Immature natural killer cell (primary cell): Measurements from ENCODE around the gene DLX6. TPM values are rescaled to one million over a fixed set of nuclear protein-coding genes. Genes with fewer than 3 reads are reported as not detected.

Experiments
- DNase-seq, 3 donors: peaks; one replicate each; pipeline ENCODE4 v3.0.0; 2022; ENCODE audit warnings: mixed read lengths in 1 of 3
- H3K27ac Mint-ChIP-seq, 6 donors: one replicate each; pipeline ENCODE4 v1.8.0; 2020; ENCODE audit warnings: mixed read lengths in 6 of 6, mild to moderate bottlenecking in 5 of 6, inconsistent platforms in 4 of 6, moderate library complexity in 3 of 6
- H3K27me3 Mint-ChIP-seq, 3 donors: one replicate each; pipeline ENCODE4 v1.8.0; 2020 to 2021; ENCODE audit warnings: low read depth in 3 of 3, mild to moderate bottlenecking in 3 of 3, mixed read lengths in 3 of 3, moderate library complexity in 3 of 3, inconsistent platforms in 1 of 3
- H3K36me3 Mint-ChIP-seq, 3 donors: one replicate each; pipeline ENCODE4 v1.8.0; 2020; ENCODE audit warnings: mixed read lengths in 3 of 3, inconsistent platforms in 2 of 3, mild to moderate bottlenecking in 2 of 3
- H3K4me1 Mint-ChIP-seq, 2 donors: one replicate each; pipeline ENCODE4 v1.8.0; 2020; ENCODE audit warnings: inconsistent platforms in 2 of 2, mild to moderate bottlenecking in 2 of 2, mixed read lengths in 2 of 2, moderate library complexity in 1 of 2
- H3K4me3 Mint-ChIP-seq, 5 donors: one replicate each; pipeline ENCODE4 v1.8.0; 2020; ENCODE audit warnings: mild to moderate bottlenecking in 5 of 5, mixed read lengths in 5 of 5, inconsistent platforms in 3 of 5, moderate library complexity in 3 of 5
- H3K9me3 Mint-ChIP-seq, 6 donors: one replicate each; pipeline ENCODE4 v1.8.0; 2020; ENCODE audit warnings: mild to moderate bottlenecking in 6 of 6, mixed read lengths in 6 of 6, inconsistent platforms in 4 of 6, moderate library complexity in 3 of 6
- polyA plus RNA-seq, 3 donors: library from polyadenylated mRNA; unstranded; fragments of 300-500 nt; fragmentation: Illumina TruSeq; gene quantifications; one replicate each; pipeline ENCODE4 v1.2.3, GENCODE V29; 2021

DLX6 gene
- polyA plus RNA-seq, 3 donors from 2014 or later: not detected

GRCh38 chr7:96989241-96989858 lies 16.0 kb upstream of the DLX6 start:
- no peak for DNase-seq
- no peaks in the 10 kb centered on the region for H3K4me1 Mint-ChIP-seq
- peaks cover 21 to 57% (median 39%) of the 10 kb centered on the region in 3 donors for H3K27me3 Mint-ChIP-seq
- peaks cover 1 to 24% (median 7%) of the 10 kb centered on the region in 6 donors for H3K9me3 Mint-ChIP-seq
- H3K36me3 Mint-ChIP-seq: peaks cover 0 to 4% (median 0%) of the 10 kb centered on the region in 3 donors
- H3K4me3 Mint-ChIP-seq: no peak overlapping the region
- no peak overlapping the region for H3K27ac Mint-ChIP-seq

DNA sequence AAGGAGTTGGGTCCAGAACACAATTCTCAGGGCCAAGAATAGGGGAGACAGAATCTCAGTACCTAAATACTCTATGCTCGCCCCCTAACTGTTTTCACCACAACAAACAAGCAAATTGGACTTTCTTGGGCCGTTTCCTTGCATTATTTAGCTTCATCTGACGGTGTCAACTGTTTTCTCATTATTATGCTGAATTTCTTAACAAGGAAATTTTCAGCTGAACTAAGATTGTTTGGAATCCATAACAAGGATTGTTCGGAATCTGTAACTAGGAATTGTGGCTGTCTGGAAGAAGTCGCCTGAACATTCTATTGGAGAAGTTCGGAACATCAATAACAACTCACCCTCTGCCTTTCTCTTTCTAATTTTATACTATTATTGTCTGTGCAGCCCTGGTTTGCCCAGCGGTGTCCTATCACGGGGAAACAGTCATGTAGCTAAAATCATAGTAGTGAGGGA lies 15.5 kb upstream of the DLX6 start:
- Mint-ChIP-seq H3K36me3 (peaks cover 0 to 4% (median 0%) of the 10 kb centered on the region in 3 donors), H3K4me3 (no peak overlapping the region), H3K27ac (no peak overlapping the region), H3K27me3 (peaks cover 26 to 58% (median 39%) of the 10 kb centered on the region in 3 donors), H3K9me3 (peaks cover 1 to 28% (median 10%) of the 10 kb centered on the region in 6 donors), H3K4me1 (no peaks in the 10 kb centered on the region)
- no peak for DNase-seq

DNA sequence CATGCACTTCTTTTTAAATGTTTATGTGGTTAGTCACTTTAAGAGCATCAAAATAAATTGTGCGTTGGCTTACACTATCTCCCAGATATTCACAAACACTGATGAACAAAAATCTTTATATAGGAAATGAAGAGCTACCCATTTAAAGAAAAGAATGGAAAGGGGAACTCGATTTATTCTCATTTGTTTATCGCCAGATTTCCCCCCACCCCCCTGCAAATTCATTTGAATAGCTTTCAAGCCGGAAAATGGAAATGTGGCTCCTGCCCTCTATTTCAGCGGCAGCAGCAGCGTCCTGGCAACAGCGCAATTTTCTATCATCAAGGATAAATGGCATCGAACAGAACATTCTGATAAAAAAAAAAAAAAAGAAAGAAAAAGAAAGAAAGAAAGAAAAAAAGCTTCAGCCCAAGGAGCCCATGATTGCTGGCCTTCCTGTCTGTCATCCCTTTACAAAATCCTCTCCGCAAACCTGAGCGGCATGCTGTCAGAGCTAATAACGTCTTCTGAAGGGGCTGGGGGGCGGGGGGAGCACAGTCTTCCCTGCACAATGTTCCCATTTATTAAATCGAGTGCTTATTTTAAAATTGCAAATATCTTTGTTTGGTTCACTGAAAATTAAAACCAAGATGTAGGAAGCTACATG lies 13.7 kb upstream of the DLX6 start:
- Mint-ChIP-seq H3K27ac (no peak overlapping the region), H3K4me3 (no peak overlapping the region), H3K4me1 (no peaks in the 10 kb centered on the region), H3K27me3 (peaks cover 30 to 67% (median 50%) of the 10 kb centered on the region in 3 donors), H3K36me3 (peaks cover 0 to 4% (median 0%) of the 10 kb centered on the region in 3 donors), H3K9me3 (peaks cover 1 to 28% (median 13%) of the 10 kb centered on the region in 6 donors)
- DNase-seq: no peak

GRCh38 chr7:96992192-96993005 lies 13.0 kb upstream of the DLX6 start:
- no peak overlapping the region for H3K27ac Mint-ChIP-seq
- DNase-seq: no peak
- H3K4me3 Mint-ChIP-seq: peak overlapping the region in 1 of 5 donors; percentile 9
- peaks cover 0 to 7% (median 0%) of the 10 kb centered on the region in 3 donors for H3K36me3 Mint-ChIP-seq
- H3K4me1 Mint-ChIP-seq: no peaks in the 10 kb centered on the region
- peaks cover 29 to 68% (median 52%) of the 10 kb centered on the region in 3 donors for H3K27me3 Mint-ChIP-seq
- peaks cover 1 to 28% (median 13%) of the 10 kb centered on the region in 6 donors for H3K9me3 Mint-ChIP-seq

DNA sequence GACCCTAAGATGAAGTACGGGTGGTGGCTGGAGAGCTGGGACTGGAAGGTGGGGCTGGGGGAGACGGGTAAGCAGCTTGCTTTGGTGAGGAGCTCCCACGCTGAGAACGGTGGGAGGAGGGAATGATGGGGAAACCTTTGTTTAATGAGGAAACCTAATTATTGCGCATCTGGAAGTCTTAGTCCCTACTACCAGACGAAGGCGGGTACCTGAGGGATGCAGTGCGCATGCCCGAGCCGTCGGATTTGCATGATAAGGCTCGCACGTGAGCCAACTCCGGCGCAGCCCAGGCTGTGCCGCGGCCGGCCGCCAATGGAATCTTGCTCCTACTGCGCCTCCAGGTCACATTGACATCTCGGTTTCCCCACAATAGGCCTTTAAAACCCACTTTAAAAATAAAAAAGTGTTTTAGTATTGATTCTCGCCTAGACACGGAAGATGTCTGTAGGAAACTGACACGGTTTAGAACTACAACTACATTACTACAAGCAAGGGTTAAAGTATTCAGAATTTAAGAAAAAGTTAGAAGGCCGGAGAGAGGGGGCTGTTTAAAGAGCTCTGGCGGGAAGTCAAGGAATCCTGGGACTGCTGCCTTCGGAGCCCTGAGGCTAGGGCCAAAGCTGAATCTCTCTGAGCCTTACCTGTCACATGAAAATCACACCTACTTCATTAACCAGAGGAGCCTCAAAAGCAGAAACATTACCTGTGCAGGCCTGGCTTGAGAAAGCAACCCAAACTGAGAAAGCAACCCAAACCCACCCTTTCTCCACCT lies 12.1 kb upstream of the DLX6 start:
- Mint-ChIP-seq H3K4me3 (peak overlapping the region in 1 of 5 donors; percentile 9), H3K27me3 (peaks cover 28 to 69% (median 54%) of the 10 kb centered on the region in 3 donors), H3K4me1 (no peaks in the 10 kb centered on the region), H3K9me3 (peaks cover 0 to 28% (median 13%) of the 10 kb centered on the region in 6 donors), H3K36me3 (peaks cover 0 to 7% (median 0%) of the 10 kb centered on the region in 3 donors), H3K27ac (no peak overlapping the region)
- no peak for DNase-seq

GRCh38 chr7:96993980-96994379 lies 11.4 kb upstream of the DLX6 start:
- H3K4me3 Mint-ChIP-seq: no peak overlapping the region
- no peak for DNase-seq
- no peaks in the 10 kb centered on the region for H3K4me1 Mint-ChIP-seq
- no peak overlapping the region for H3K27ac Mint-ChIP-seq
- peaks cover 0 to 7% (median 0%) of the 10 kb centered on the region in 3 donors for H3K36me3 Mint-ChIP-seq
- H3K27me3 Mint-ChIP-seq: peaks cover 26 to 71% (median 54%) of the 10 kb centered on the region in 3 donors
- H3K9me3 Mint-ChIP-seq: peaks cover 0 to 30% (median 13%) of the 10 kb centered on the region in 6 donors

DNA sequence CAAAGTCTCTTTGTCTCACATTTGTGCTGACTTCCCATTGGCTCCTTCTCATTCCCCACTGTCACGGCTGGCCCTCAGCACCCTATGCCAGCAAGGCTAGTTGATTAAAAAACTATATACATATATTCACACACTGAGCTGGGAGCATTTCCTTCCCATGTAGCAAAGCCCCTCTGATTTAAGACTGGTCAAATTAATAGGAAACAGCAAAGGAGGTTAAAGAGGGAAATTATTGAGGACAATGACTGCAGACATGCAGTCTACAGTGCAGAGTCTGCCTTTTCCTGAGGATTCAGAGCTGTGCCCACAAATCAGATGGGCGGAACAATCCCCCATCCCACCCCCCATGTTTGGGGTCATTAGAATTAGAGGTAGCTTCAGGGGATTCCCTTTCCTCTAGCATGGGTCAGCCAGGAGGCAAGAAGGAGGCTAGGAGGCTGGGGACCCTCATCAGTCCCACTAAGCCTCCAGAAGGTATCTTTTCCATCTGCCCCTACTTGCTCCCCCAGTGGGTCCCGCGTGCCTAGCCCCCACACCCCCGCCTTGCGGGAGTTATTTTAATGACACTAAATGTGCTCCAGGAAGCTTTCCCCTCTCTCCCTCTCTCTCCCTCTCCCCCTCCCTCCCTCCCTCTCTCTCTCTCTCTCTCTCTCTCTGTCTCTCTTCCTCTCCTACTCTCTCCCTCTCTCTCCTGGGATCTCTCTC lies 9.8 kb upstream of the DLX6 start:
- H3K36me3 Mint-ChIP-seq: peaks cover 0 to 7% (median 0%) of the 10 kb centered on the region in 3 donors

DNA sequence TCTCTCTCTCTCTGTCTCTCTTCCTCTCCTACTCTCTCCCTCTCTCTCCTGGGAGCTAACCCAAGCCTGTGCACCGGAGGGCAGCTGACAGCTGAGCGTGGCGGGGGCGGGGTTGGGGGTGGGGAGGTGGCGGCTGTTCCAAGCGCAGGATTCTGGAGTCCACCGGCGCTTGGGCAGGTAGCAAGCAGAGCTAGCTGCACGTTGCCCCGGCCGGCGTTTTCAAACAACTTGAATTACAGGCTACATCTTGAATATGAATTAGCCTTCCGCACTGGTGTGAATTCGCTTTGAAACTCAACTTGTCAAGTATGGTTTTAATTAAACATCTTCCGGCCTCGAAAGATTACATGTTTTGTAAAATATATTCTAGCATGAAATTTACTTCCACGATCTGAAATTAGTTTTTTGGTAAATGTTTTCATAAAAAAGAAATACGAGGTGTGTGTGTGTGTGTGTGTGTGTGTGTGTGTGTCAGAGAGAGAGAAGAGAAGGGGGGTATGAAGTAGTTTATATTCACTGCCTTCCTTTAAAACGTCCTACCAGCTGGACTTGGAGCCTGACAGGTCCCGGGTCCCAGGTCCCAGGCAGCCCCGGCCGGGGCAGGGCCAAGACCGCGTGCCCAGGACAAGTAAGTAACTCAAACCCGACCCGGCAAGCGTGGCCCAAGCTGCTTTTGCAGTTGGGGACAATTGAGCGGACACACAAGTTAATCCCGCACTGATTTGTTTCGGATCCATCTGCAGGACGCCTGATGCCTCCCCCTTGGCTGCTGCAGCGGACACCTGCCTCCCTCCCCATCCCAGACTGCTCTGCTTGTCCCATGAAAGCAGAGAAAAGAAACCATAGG lies 9.0 kb upstream of the DLX6 start:
- no peaks in the 10 kb centered on the region for H3K4me1 Mint-ChIP-seq

More for the DNA sequence above, 9.8 kb upstream of the DLX6 start:
- peaks cover 37 to 77% (median 50%) of the 10 kb centered on the region in 3 donors for H3K27me3 Mint-ChIP-seq
- DNase-seq: no peak
- no peak overlapping the region for H3K4me3 Mint-ChIP-seq
- H3K4me1 Mint-ChIP-seq: no peaks in the 10 kb centered on the region
- no peak overlapping the region for H3K27ac Mint-ChIP-seq
- peaks cover 0 to 42% (median 13%) of the 10 kb centered on the region in 6 donors for H3K9me3 Mint-ChIP-seq

DNA sequence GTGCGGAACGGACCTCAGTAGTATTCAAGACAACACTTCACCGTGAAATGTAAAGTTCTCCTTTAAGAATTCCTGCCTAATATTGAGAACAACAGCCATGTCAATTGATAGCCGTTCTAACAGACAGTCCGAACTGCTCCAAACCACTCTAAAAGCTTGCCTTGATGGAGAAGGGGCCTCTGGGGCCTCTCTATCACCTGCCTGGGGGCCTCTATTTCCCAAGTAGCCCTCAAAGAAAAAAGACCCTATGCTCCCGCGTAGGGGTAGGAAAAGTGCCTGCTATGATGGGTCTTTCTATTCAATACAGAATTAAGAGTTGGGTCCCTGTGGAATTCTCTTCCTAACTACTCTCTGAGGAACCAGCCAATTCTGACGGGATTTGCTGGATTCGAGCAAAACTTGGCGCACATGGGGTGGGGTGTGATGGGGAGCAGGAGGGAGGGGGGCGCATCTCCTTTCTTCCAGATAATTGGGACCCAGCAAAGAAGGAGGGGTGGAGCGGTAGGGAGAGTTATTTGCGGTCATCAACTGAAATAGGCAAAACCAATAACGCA lies 8.3 kb upstream of the DLX6 start:
- no peaks in the 10 kb centered on the region for H3K4me1 Mint-ChIP-seq
- H3K36me3 Mint-ChIP-seq: peaks cover 0 to 4% (median 0%) of the 10 kb centered on the region in 3 donors
- peaks cover 0 to 45% (median 11%) of the 10 kb centered on the region in 6 donors for H3K9me3 Mint-ChIP-seq
- no peak for DNase-seq
- peaks cover 46 to 80% (median 48%) of the 10 kb centered on the region in 3 donors for H3K27me3 Mint-ChIP-seq
- no peak overlapping the region for H3K27ac Mint-ChIP-seq
- H3K4me3 Mint-ChIP-seq: no peak overlapping the region

More for the DNA sequence above, 9.0 kb upstream of the DLX6 start:
- H3K27ac Mint-ChIP-seq: no peak overlapping the region
- H3K4me3 Mint-ChIP-seq: no peak overlapping the region
- DNase-seq: no peak
- peaks cover 0 to 49% (median 13%) of the 10 kb centered on the region in 6 donors for H3K9me3 Mint-ChIP-seq
- peaks cover 42 to 79% (median 50%) of the 10 kb centered on the region in 3 donors for H3K27me3 Mint-ChIP-seq
- H3K36me3 Mint-ChIP-seq: peaks cover 0 to 7% (median 0%) of the 10 kb centered on the region in 3 donors

DNA sequence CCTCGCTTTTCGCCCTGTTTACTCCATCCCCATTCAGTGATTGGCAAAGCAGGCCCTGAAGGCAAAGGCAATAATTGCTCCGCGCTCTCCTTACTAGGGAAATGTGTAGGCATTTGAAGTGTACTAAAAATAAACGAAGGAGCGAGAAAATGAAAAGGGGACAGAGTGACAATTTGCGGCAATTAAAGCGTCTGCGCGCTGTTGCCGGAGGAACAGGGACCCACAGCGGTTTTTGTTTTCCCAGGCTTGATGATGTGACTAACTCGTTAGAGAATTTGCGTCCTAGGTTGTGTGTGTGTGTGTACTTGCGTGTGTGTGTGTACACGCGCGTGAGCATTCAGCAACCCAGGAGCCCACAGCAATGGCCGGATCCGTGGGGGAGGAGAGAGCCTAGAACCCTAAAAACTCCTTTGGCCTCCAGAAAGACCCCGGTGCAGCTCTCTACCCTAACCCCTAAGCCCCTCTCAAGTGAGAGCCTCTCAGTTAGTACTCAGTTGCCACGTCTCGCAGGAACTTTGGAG lies 7.8 kb upstream of the DLX6 start:
- Mint-ChIP-seq H3K27ac (no peak overlapping the region), H3K4me3 (no peak overlapping the region), H3K4me1 (no peaks in the 10 kb centered on the region)

GRCh38 chr7:96998333-96998732 lies 7.0 kb upstream of the DLX6 start:
- DNase-seq: no peak
- H3K27ac Mint-ChIP-seq: no peak overlapping the region
- peaks cover 36 to 80% (median 50%) of the 10 kb centered on the region in 3 donors for H3K27me3 Mint-ChIP-seq
- peaks cover 0 to 3% (median 0%) of the 10 kb centered on the region in 3 donors for H3K36me3 Mint-ChIP-seq
- no peak overlapping the region for H3K4me3 Mint-ChIP-seq
- H3K9me3 Mint-ChIP-seq: peaks cover 3 to 42% (median 10%) of the 10 kb centered on the region in 6 donors
- H3K4me1 Mint-ChIP-seq: peaks cover 3 to 5% of the 10 kb centered on the region in 2 donors

More for the DNA sequence above, 7.8 kb upstream of the DLX6 start:
- Mint-ChIP-seq H3K36me3 (peaks cover 0 to 3% (median 0%) of the 10 kb centered on the region in 3 donors), H3K9me3 (peaks cover 2 to 45% (median 11%) of the 10 kb centered on the region in 6 donors), H3K27me3 (peaks cover 43 to 80% (median 48%) of the 10 kb centered on the region in 3 donors)
- no peak for DNase-seq
